Right lobe of liver (tissue), 4 donors: ENCODE measurements around the gene PRDX4.

Source experiments
- POLR2A ChIP-seq: fragments of 450-650 bp; IDR thresholded peaks from one replicate; pipeline ENCODE4 v1.6.1; 2017; ENCODE audit warnings: antibody characterized with exemption, mild to moderate bottlenecking
- TF ChIP-seq, protein P1 (sequence below), 4 donors: fragments of 200-600 bp in 3 of 4; fragments of 450-650 bp in 1 of 4; IDR thresholded peaks; one replicate each; pipeline versions ENCODE4 v1.5.1 to v1.8.0; 2016 to 2022; ENCODE audit warnings: antibody characterized with exemption in 4 of 4, mild to moderate bottlenecking in 2 of 4
- donor health status: DM: no; HTN: no; CAD: no.
- donor health status: DM: no; HTN: no; CAD: no.
- donor health status: DM: no; HTN: yes; CAD: no.

GRCh38 chrX:23673108-23673507, 5.8 kb downstream of the PRDX4 start:
- TF ChIP-seq, protein P1, sequence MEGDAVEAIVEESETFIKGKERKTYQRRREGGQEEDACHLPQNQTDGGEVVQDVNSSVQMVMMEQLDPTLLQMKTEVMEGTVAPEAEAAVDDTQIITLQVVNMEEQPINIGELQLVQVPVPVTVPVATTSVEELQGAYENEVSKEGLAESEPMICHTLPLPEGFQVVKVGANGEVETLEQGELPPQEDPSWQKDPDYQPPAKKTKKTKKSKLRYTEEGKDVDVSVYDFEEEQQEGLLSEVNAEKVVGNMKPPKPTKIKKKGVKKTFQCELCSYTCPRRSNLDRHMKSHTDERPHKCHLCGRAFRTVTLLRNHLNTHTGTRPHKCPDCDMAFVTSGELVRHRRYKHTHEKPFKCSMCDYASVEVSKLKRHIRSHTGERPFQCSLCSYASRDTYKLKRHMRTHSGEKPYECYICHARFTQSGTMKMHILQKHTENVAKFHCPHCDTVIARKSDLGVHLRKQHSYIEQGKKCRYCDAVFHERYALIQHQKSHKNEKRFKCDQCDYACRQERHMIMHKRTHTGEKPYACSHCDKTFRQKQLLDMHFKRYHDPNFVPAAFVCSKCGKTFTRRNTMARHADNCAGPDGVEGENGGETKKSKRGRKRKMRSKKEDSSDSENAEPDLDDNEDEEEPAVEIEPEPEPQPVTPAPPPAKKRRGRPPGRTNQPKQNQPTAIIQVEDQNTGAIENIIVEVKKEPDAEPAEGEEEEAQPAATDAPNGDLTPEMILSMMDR (IDR thresholded peaks at IDR 0.05), result no peak
- TF ChIP-seq POLR2A, result no peak
